Right atrium auricular region (tissue), 2 donors: ENCODE data around the gene CYP1A1. TPM values are rescaled to one million over a fixed set of nuclear protein-coding genes. Genes with fewer than 3 reads are reported as not detected.

Experiments
- DNase-seq: peaks from one replicate; pipeline ENCODE4 v3.0.0-alpha.2; 2019; ENCODE audit warnings: low spot score
- H3K27ac ChIP-seq, 2 donors: fragments of 200-600 bp; sonication (generic); 1 replicate in 1 of 2; 2 replicates in 1 of 2; pipeline ENCODE4 v1.5.1; 2016 to 2019
- H3K27me3 ChIP-seq, 2 donors: fragments of 200-600 bp; sonication (generic); one replicate each; pipeline versions ENCODE4 v1.5.1 to v1.6.0; 2017 to 2019
- H3K36me3 ChIP-seq: fragments of 200-600 bp; sonication (generic); one replicate; pipeline ENCODE4 v1.5.1; 2016
- H3K4me1 ChIP-seq, 2 donors: fragments of 200-600 bp; sonication (generic); one replicate each; pipeline versions ENCODE4 v1.5.1 to v1.6.0; 2017 to 2019
- H3K4me3 ChIP-seq, 2 donors: fragments of 200-600 bp; sonication (generic); 1 replicate in 1 of 2; 2 replicates in 1 of 2; pipeline ENCODE4 v1.5.1; 2017 to 2019; ENCODE audit warnings: mild to moderate bottlenecking in 1 of 2, moderate library complexity in 1 of 2
- H3K9me3 ChIP-seq, 2 donors: fragments of 200-600 bp; sonication (generic); one replicate each; pipeline ENCODE4 v1.5.1; 2019
- CTCF ChIP-seq, 2 donors: fragments of 200-600 bp; sonication (generic); IDR thresholded peaks; one replicate each; pipeline ENCODE4 v1.5.1; 2019; ENCODE audit warnings: antibody characterized with exemption in 2 of 2
- total RNA-seq, 2 donors: library from RNA; depleted of rRNA; stranded (reverse); fragments of >200 nt; gene quantifications; one replicate each; pipeline ENCODE4 v1.1.0, GENCODE V29; 2016

CYP1A1 gene
- total RNA-seq, 2 donors from 2014 or later, result 1.0 TPM; not detected in 1

- H3K27me3 ChIP-seq, result no peaks in the 10 kb centered on the region
- H3K36me3 ChIP-seq, result no peaks in the 10 kb centered on the region
- H3K9me3 ChIP-seq, result no peaks in the 10 kb centered on the region
- no peak for DNase-seq
- peaks cover 0 to 20% of the 10 kb centered on the region in 2 donors for H3K4me1 ChIP-seq
- peak overlapping the region; percentile 49 to 70 for H3K4me3 ChIP-seq
- no peak for TF ChIP-seq CTCF (IDR thresholded peaks at IDR 0.05)
- peak overlapping the region; percentile 43 to 71 for H3K27ac ChIP-seq
Measured at GRCh38 chr15:74725845-74726773, 781 bp upstream of the CYP1A1 start.

- Histone ChIP-seq H3K27ac (no peak overlapping the region), H3K9me3 (no peaks in the 10 kb centered on the region), H3K27me3 (no peaks in the 10 kb centered on the region), H3K4me3 (no peak overlapping the region), H3K36me3 (no peaks in the 10 kb centered on the region), H3K4me1 (peaks cover 0 to 20% of the 10 kb centered on the region in 2 donors)
- no peak for DNase-seq
- TF ChIP-seq CTCF (IDR thresholded peaks at IDR 0.05), result no peak
Measured at GRCh38 chr15:74724570-74725224, 631 bp downstream of the CYP1A1 start.

- H3K9me3 ChIP-seq, result no peaks in the 10 kb centered on the region
- no peaks in the 10 kb centered on the region for H3K27me3 ChIP-seq
- no peak for TF ChIP-seq CTCF (IDR thresholded peaks at IDR 0.05)
- no peak for DNase-seq
- H3K4me1 ChIP-seq, result peaks cover 0 to 20% of the 10 kb centered on the region in 2 donors
- H3K36me3 ChIP-seq, result no peaks in the 10 kb centered on the region
- no peak overlapping the region for H3K4me3 ChIP-seq
- no peak overlapping the region for H3K27ac ChIP-seq
Measured at GRCh38 chr15:74723754-74724334, 1.5 kb downstream of the CYP1A1 start.

GRCh38 chr15:74723187-74723586 is 2.1 kb downstream of the CYP1A1 start:
- TF ChIP-seq CTCF (IDR thresholded peaks at IDR 0.05), result no peak
- no peaks in the 10 kb centered on the region for H3K9me3 ChIP-seq
- H3K27ac ChIP-seq, result no peak overlapping the region
- no peaks in the 10 kb centered on the region for H3K36me3 ChIP-seq
- H3K4me1 ChIP-seq, result peaks cover 0 to 20% of the 10 kb centered on the region in 2 donors
- DNase-seq, result no peak
- H3K27me3 ChIP-seq, result no peaks in the 10 kb centered on the region
- no peak overlapping the region for H3K4me3 ChIP-seq

DNA sequence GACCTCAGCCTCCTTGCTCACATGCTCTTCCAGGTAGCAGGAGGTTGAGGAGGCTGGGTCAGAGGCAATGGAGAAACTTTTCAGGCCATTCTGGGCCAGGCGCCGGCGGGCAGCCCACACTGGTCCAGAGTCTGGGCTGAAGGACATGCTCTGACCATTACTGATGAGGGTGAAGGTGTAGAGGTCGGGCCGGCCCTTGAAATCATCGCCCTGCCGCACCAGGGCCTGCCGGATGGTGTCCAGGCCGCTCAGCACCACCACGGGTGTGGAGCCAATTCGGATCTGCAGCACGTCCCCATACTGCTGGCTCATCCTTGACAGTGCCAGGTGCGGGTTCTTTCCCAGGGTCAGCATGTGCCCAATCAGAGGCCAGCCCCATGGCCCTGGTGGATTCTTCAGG is 2.7 kb downstream of the CYP1A1 start:
- no peak for TF ChIP-seq CTCF (IDR thresholded peaks at IDR 0.05)
- Histone ChIP-seq H3K27ac (no peak overlapping the region), H3K4me1 (peaks cover 0 to 20% of the 10 kb centered on the region in 2 donors), H3K9me3 (no peaks in the 10 kb centered on the region), H3K36me3 (no peaks in the 10 kb centered on the region), H3K27me3 (no peaks in the 10 kb centered on the region), H3K4me3 (no peak overlapping the region)
- no peak for DNase-seq
